ENCODE data around the gene COL4A2.

Gene COL4A2

DNA sequence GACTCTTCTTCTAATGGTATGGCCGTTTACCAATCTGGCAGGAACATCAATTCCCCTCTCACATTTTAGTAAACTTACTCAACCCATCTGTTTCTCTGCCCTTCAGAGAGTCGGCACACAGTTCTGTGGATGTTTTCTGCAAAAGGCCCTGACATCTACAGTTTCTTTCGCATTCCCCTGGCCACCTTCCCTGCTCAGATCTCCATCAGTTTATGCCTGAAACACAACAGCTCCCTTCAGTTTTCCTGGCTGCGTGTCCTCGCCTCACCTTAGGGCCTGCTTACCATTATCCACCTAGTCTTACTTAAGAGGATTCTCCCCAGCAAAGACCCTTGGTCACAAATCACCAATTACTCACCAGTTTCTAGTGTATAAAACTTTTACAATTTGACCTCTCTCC lies 25.3 kb upstream of the COL4A2 start:
- Histone ChIP-seq H4K20me1 (ENCODE audit: insufficient read depth, low read length) (no peaks in the 10 kb centered on the region), H3K4me2 (ENCODE audit: low read length) (no peak overlapping the region), H3K4me3 (ENCODE audit: low read depth, low read length, poor library complexity, severe bottlenecking) (no peak overlapping the region), H3K79me2 (ENCODE audit: insufficient read depth, low read length) (no peaks in the 10 kb centered on the region), H3K9ac (ENCODE audit: low read length) (no peak overlapping the region), H2AFZ (ENCODE audit: low read length) (no peak overlapping the region), H3K27me3 (ENCODE audit: insufficient read depth, low read length) (no peaks in the 10 kb centered on the region), H3K27ac (ENCODE audit: low read depth, low read length, poor library complexity, severe bottlenecking) (no peak overlapping the region), H3F3A (ENCODE audit: insufficient read depth, low read length) (no peaks in the 10 kb centered on the region), H3K9me2 (ENCODE audit: low read depth, low read length) (no peaks in the 10 kb centered on the region), H3K9me3 (ENCODE audit: low read length) (no peaks in the 10 kb centered on the region), H3K4me1 (ENCODE audit: insufficient read depth, low read length, severe bottlenecking) (no peaks in the 10 kb centered on the region), H3K36me3 (ENCODE audit: insufficient read depth, low read length) (no peaks in the 10 kb centered on the region)
- no peak for TF ChIP-seq EZH2 (IDR thresholded peaks at IDR 0.05; ENCODE audit: borderline replicate concordance, low read length)
- TF ChIP-seq, protein P1, sequence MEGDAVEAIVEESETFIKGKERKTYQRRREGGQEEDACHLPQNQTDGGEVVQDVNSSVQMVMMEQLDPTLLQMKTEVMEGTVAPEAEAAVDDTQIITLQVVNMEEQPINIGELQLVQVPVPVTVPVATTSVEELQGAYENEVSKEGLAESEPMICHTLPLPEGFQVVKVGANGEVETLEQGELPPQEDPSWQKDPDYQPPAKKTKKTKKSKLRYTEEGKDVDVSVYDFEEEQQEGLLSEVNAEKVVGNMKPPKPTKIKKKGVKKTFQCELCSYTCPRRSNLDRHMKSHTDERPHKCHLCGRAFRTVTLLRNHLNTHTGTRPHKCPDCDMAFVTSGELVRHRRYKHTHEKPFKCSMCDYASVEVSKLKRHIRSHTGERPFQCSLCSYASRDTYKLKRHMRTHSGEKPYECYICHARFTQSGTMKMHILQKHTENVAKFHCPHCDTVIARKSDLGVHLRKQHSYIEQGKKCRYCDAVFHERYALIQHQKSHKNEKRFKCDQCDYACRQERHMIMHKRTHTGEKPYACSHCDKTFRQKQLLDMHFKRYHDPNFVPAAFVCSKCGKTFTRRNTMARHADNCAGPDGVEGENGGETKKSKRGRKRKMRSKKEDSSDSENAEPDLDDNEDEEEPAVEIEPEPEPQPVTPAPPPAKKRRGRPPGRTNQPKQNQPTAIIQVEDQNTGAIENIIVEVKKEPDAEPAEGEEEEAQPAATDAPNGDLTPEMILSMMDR (IDR thresholded peaks at IDR 0.05; ENCODE audit: low read length), result no peak

DNA sequence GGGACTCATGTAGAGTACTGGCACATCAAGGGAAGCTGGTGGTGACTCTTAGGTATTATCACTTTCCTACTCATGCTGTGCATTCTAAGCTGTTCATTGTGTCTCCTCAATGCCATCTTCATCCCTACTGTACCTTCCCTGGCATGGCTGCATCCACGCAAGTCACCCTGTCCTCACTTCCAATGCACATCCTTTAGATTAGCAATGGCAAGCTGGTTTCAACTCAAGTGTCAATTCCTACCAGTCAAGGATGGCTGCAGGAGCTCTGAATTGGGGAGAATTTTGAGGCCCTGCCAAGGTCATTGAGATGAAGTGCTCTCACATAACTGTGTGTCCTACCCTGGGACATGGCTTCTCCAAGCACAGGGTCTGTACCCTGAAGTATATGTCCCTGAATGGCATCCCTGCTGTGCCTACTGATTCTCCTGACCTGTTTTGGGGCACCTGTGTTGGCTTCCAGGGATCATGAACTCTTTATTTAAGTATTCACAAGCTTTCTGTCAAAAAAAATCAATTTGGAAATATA lies 24.7 kb upstream of the COL4A2 start:
- no peaks in the 10 kb centered on the region for H3K27me3 ChIP-seq (ENCODE audit: insufficient read depth, low read length)
- no peak overlapping the region for H2AFZ ChIP-seq (ENCODE audit: low read length)
- H3K27ac ChIP-seq (ENCODE audit: low read depth, low read length, poor library complexity, severe bottlenecking), result no peak overlapping the region
- TF ChIP-seq, protein P1 (IDR thresholded peaks at IDR 0.05; ENCODE audit: low read length), result no peak
- TF ChIP-seq EZH2 (IDR thresholded peaks at IDR 0.05; ENCODE audit: borderline replicate concordance, low read length), result no peak
- no peaks in the 10 kb centered on the region for H4K20me1 ChIP-seq (ENCODE audit: insufficient read depth, low read length)
- no peak overlapping the region for H3K4me2 ChIP-seq (ENCODE audit: low read length)
- H3F3A ChIP-seq (ENCODE audit: insufficient read depth, low read length), result no peaks in the 10 kb centered on the region
- H3K36me3 ChIP-seq (ENCODE audit: insufficient read depth, low read length), result no peaks in the 10 kb centered on the region
- no peak overlapping the region for H3K9ac ChIP-seq (ENCODE audit: low read length)
- no peaks in the 10 kb centered on the region for H3K4me1 ChIP-seq (ENCODE audit: insufficient read depth, low read length, severe bottlenecking)
- H3K9me3 ChIP-seq (ENCODE audit: low read length), result no peaks in the 10 kb centered on the region
- H3K4me3 ChIP-seq (ENCODE audit: low read depth, low read length, poor library complexity, severe bottlenecking), result no peak overlapping the region
- H3K9me2 ChIP-seq (ENCODE audit: low read depth, low read length), result no peaks in the 10 kb centered on the region
- no peaks in the 10 kb centered on the region for H3K79me2 ChIP-seq (ENCODE audit: insufficient read depth, low read length)

DNA sequence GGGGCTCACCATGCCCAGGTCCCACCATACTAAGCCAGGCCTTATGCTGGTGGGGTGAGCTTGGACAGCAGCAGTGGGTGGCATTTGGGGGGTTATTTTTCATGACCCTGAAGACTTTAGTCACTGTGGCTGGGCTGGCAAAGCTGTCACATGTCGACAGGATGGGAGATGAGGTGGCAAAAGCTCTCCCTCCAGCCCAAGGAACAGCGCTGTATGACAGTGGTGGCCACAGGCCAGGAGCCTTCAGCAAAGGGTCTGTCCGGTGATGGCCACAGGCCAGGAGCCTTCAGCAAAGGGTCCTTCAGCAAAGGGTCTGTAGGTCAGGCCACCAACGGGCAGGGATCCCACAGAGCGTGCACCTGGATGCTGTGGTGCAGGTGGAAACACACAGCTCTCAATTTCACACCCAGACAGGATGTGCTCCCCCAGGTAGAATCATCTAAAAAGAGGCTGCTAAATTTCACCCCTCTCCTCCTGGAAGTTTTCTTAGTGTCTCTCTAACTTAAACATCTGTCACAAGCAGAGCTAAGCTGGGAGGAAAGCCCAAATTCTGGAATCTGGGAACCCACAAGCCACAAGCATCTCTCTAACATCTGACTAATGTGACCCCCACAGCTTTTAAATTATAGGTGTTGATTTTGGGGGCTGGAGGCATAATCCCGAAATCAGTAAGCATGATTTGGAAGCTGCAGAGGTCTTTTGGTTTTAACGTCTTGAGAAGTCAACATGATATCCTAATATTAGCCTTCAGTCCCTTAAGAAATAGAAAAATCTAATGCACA lies 23.2 kb upstream of the COL4A2 start:
- H3K9ac ChIP-seq (ENCODE audit: low read length), result no peak overlapping the region
- H3K27me3 ChIP-seq (ENCODE audit: insufficient read depth, low read length), result no peaks in the 10 kb centered on the region
- no peaks in the 10 kb centered on the region for H3K79me2 ChIP-seq (ENCODE audit: insufficient read depth, low read length)
- no peak overlapping the region for H3K4me3 ChIP-seq (ENCODE audit: low read depth, low read length, poor library complexity, severe bottlenecking)
- H3K9me2 ChIP-seq (ENCODE audit: low read depth, low read length), result no peaks in the 10 kb centered on the region
- TF ChIP-seq, protein P1 (IDR thresholded peaks at IDR 0.05; ENCODE audit: low read length), result no peak
- no peak for TF ChIP-seq EZH2 (IDR thresholded peaks at IDR 0.05; ENCODE audit: borderline replicate concordance, low read length)
- H3K4me2 ChIP-seq (ENCODE audit: low read length), result no peak overlapping the region
- no peak overlapping the region for H3K27ac ChIP-seq (ENCODE audit: low read depth, low read length, poor library complexity, severe bottlenecking)
- H3K4me1 ChIP-seq (ENCODE audit: insufficient read depth, low read length, severe bottlenecking), result no peaks in the 10 kb centered on the region
- H3K36me3 ChIP-seq (ENCODE audit: insufficient read depth, low read length), result no peaks in the 10 kb centered on the region
- H2AFZ ChIP-seq (ENCODE audit: low read length), result no peak overlapping the region
- no peaks in the 10 kb centered on the region for H3K9me3 ChIP-seq (ENCODE audit: low read length)
- no peaks in the 10 kb centered on the region for H3F3A ChIP-seq (ENCODE audit: insufficient read depth, low read length)
- no peaks in the 10 kb centered on the region for H4K20me1 ChIP-seq (ENCODE audit: insufficient read depth, low read length)
